Measurements from ENCODE around the gene SNED1.

Gene SNED1

GRCh38 chr2:241110607-241111439, 112.4 kb downstream of the SNED1 start:
- DNase-seq = no peak

- DNase-seq = no peak
Measured at GRCh38 chr2:241111440-241111805, 113.0 kb downstream of the SNED1 start.

GRCh38 chr2:241112046-241112445, 113.6 kb downstream of the SNED1 start:
- no peak for DNase-seq

GRCh38 chr2:241112592-241112991, 114.2 kb downstream of the SNED1 start:
- no peak for DNase-seq

GRCh38 chr2:241114836-241115235, 116.4 kb downstream of the SNED1 start:
- no peak for DNase-seq

- DNase-seq = no peak
Measured at GRCh38 chr2:241115361-241115760, 116.9 kb downstream of the SNED1 start.

- no peak for DNase-seq
Measured at GRCh38 chr2:241116606-241117560, 118.5 kb downstream of the SNED1 start.

- DNase-seq = no peak
Measured at GRCh38 chr2:241118737-241119505, 120.5 kb downstream of the SNED1 start.

- DNase-seq = no peak
Measured at GRCh38 chr2:241120440-241120839, 122.0 kb downstream of the SNED1 start.

GRCh38 chr2:241121008-241121407, 122.6 kb downstream of the SNED1 start:
- DNase-seq = no peak

GRCh38 chr2:241122376-241123002, 124.1 kb downstream of the SNED1 start:
- no peak for DNase-seq

GRCh38 chr2:241123816-241124536, 125.6 kb downstream of the SNED1 start:
- no peak for DNase-seq

- DNase-seq = no peak
Measured at GRCh38 chr2:241125626-241126025, 127.2 kb downstream of the SNED1 start.

GRCh38 chr2:241126201-241126611, 127.8 kb downstream of the SNED1 start:
- no peak for DNase-seq

GRCh38 chr2:241126771-241127202, 128.4 kb downstream of the SNED1 start:
- DNase-seq = no peak

- no peak for DNase-seq
Measured at GRCh38 chr2:241128266-241128665, 129.8 kb downstream of the SNED1 start.

- DNase-seq = no peak
Measured at GRCh38 chr2:241129086-241129871, 130.9 kb downstream of the SNED1 start.

GRCh38 chr2:241130316-241130715, 131.9 kb downstream of the SNED1 start:
- DNase-seq = no peak

- DNase-seq = no peak
Measured at GRCh38 chr2:241131531-241131930, 133.1 kb downstream of the SNED1 start.

GRCh38 chr2:241132538-241133435, 134.4 kb downstream of the SNED1 start:
- no peak for DNase-seq

Measured in NCI-H1048 (cell line).